Measurements from ENCODE around the gene GOLPH3. TPM values are rescaled to one million over a fixed set of nuclear protein-coding genes. Genes with fewer than 3 reads are reported as not detected.

Gene GOLPH3
- total RNA-seq, 1 donor from 2014 or later = 60.1 TPM

DNA sequence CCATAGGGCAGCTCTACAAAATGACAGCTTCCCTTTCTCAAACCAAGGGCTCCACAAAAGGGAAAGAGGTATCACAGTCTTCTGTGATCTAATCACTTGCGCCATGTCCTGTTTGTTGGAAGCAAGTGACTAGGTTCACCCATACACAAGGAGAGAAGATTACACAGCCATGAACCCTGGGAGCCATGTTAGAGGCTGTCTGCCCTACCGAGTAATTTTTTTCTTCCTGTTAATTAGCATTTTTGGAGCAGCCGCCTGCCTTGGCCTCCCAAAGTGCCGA is 33.2 kb upstream of the GOLPH3 start:
- ChIA-PET CTCF (no interaction called here), POLR2A (interaction anchor here (1.0 to 1.4 kb wide), 2 partner anchors 25 to 34 kb away, joined by 3 to 5 read pairs; partner anchors contain the start of gene GOLPH3)
- no peaks in the 10 kb centered on the region for H3K36me3 Mint-ChIP-seq (ENCODE audit: low read depth)
- H3K27ac Mint-ChIP-seq = peak overlapping the region; percentile 78
- H3K27me3 Mint-ChIP-seq = no peaks in the 10 kb centered on the region
- ATAC-seq (ENCODE audit: low read depth) = no peak
- no peak for DNase-seq
- TF ChIP-seq, protein P1, sequence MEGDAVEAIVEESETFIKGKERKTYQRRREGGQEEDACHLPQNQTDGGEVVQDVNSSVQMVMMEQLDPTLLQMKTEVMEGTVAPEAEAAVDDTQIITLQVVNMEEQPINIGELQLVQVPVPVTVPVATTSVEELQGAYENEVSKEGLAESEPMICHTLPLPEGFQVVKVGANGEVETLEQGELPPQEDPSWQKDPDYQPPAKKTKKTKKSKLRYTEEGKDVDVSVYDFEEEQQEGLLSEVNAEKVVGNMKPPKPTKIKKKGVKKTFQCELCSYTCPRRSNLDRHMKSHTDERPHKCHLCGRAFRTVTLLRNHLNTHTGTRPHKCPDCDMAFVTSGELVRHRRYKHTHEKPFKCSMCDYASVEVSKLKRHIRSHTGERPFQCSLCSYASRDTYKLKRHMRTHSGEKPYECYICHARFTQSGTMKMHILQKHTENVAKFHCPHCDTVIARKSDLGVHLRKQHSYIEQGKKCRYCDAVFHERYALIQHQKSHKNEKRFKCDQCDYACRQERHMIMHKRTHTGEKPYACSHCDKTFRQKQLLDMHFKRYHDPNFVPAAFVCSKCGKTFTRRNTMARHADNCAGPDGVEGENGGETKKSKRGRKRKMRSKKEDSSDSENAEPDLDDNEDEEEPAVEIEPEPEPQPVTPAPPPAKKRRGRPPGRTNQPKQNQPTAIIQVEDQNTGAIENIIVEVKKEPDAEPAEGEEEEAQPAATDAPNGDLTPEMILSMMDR (IDR thresholded peaks at IDR 0.05) = no peak
- H3K9me3 Mint-ChIP-seq = no peaks in the 10 kb centered on the region
- no peak overlapping the region for H3K4me3 Mint-ChIP-seq
- intact Hi-C loops (cut with micrococcal nuclease) = no loop called here
- peaks cover 22% of the 10 kb centered on the region for H3K4me1 Mint-ChIP-seq

DNA sequence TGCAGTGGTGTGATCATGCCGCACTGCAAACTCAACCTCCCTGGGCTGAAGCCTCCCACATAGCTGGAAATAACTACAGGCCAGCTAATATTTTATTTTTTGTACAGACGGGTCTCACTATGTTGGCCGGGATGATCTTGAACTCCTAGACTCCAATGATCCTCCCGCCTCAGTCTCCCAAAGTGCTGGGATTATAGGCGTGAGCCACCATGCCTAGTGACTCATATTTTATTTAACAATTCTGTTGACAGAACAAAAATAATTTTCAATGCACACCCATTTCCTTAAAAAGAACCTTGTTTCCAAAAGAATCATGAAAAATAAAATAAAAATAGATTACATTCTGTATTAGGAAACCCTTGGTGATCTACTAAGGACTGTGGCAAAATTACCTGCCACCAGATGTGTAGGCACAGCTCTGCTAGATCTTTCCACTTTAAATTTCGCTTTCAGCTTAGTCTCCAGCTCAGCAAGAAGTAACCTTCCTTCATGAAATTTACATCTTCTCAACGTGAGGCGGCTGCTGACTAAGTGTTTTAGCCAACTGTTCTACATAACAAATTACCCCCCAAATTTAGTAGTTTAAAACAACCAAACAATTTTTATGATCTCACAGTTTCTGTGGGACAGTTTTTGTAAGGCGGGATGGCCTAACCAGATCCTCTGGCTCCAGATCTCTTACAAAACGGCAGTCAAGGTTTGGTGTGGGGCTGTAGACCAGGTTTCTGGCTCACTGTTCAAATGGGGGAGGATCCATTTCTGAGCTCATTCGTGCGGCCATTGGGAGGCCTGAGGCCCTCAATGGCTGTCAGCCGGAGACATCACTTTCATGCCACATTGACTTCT is 32.6 kb upstream of the GOLPH3 start:
- ChIA-PET CTCF (no interaction called here), POLR2A (interaction anchor here (1.0 to 1.4 kb wide), 3 partner anchors 26 to 42 kb away, joined by 3 to 5 read pairs (median 3); partner anchors contain the start of gene GOLPH3)
- Mint-ChIP-seq H3K36me3 (ENCODE audit: low read depth) (no peaks in the 10 kb centered on the region), H3K27me3 (no peaks in the 10 kb centered on the region), H3K9me3 (no peaks in the 10 kb centered on the region), H3K4me3 (peak overlapping the region; percentile 15), H3K27ac (peak overlapping the region; percentile 78), H3K4me1 (peaks cover 22% of the 10 kb centered on the region)
- TF ChIP-seq, protein P1 (IDR thresholded peaks at IDR 0.05) = no peak
- ATAC-seq (ENCODE audit: low read depth) = no peak
- intact Hi-C loops (cut with micrococcal nuclease) = no loop called here
- DNase-seq = no peak

DNA sequence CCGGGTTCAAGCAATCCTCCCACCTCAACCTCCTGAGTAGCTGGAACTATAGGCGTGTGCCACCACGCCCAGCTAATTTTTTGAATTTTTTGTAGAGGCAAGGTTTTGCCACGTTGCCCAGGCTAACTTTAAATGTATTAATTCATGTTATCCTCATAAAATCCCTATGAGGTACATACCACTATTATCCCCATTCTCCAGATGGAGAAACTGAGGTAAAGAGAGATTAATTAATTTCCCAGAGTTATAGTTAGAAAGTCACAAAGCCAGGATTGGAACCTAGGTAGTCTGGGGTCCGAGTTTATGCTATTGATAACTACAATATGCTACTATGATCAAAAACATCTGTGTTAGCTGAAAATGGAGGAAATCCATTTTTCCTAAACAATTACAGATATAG is 31.9 kb upstream of the GOLPH3 start:
- ChIA-PET CTCF (no interaction called here), POLR2A (interaction anchor here (1.1 kb wide), 1 partner anchor 41 kb away, joined by 3 read pairs; no protein-coding TSS in a partner anchor)
- Mint-ChIP-seq H3K4me3 (no peak overlapping the region), H3K27me3 (no peaks in the 10 kb centered on the region), H3K36me3 (ENCODE audit: low read depth) (no peaks in the 10 kb centered on the region), H3K4me1 (peaks cover 17% of the 10 kb centered on the region), H3K9me3 (no peaks in the 10 kb centered on the region), H3K27ac (no peak overlapping the region)
- ATAC-seq (ENCODE audit: low read depth) (no peak), DNase-seq (no peak)
- TF ChIP-seq, protein P1 (IDR thresholded peaks at IDR 0.05) = no peak
- intact Hi-C loops (cut with micrococcal nuclease) = no loop called here

DNA sequence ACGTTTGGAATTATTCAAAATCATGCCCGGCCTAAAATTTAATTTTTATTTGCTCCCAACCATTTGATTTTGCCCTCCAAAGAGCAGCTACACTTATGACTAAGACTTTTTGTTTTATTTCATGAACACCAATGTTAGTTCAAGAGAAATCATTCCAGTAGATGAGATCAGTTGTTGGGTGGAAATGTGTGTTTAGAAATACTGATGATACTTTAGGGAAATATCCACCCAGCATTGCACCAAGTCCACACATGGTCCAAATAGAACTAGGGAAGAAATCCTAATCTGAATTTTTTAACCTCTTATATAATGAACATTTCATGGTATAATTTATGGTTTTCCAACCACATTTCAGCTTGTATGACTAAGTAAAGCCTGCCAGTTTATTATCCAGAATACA is 28.3 kb upstream of the GOLPH3 start:
- Mint-ChIP-seq H3K4me1 (peaks cover 5% of the 10 kb centered on the region), H3K4me3 (no peak overlapping the region), H3K36me3 (ENCODE audit: low read depth) (no peaks in the 10 kb centered on the region), H3K27me3 (no peaks in the 10 kb centered on the region), H3K27ac (no peak overlapping the region), H3K9me3 (no peaks in the 10 kb centered on the region)
- intact Hi-C loops (cut with micrococcal nuclease) = no loop called here
- ATAC-seq (ENCODE audit: low read depth) (no peak), DNase-seq (no peak)
- CTCF ChIA-PET = no interaction called here
- POLR2A ChIA-PET = no interaction called here
- TF ChIP-seq, protein P1 (IDR thresholded peaks at IDR 0.05) = no peak

DNA sequence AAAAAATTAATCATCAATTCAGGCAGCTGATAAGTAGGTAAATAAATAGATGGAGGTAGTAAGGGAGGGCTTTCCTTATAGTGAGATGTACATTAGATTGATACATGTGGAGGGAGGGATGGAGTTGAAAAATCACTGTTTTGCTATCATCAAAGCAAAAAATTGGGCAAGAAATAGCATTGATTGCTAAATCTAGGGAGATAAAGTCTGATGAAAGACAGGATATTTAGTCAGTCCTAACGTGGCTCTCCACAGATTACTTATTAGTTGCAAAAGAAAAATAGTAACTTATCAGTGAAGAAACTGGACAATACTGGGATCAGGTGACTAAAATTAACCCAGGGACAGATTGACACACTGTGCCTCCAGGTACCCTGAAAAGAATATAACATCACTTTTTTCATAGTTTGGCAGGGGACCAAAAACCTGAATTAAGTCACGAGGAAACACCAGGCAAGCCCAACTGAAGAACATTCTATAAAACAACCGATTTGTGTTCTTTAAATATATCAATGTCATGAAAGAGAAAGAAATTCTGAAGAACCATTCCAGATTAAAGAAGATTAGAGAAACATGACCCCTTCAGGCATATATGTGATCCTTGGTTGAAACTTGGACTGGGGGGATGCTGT is 27.1 kb upstream of the GOLPH3 start:
- no peaks in the 10 kb centered on the region for H3K27me3 Mint-ChIP-seq
- TF ChIP-seq, protein P1 (IDR thresholded peaks at IDR 0.05) = no peak
- H3K9me3 Mint-ChIP-seq = no peaks in the 10 kb centered on the region
- intact Hi-C loops (cut with micrococcal nuclease) = no loop called here
- no peak for ATAC-seq (ENCODE audit: low read depth)
- no peaks in the 10 kb centered on the region for H3K36me3 Mint-ChIP-seq (ENCODE audit: low read depth)
- H3K4me3 Mint-ChIP-seq = no peak overlapping the region
- no peaks in the 10 kb centered on the region for H3K4me1 Mint-ChIP-seq
- ChIA-PET POLR2A (no interaction called here), CTCF (no interaction called here)
- DNase-seq = no peak
- no peak overlapping the region for H3K27ac Mint-ChIP-seq
